Gastrocnemius medialis (tissue), 4 donors: ENCODE results near the gene CCDC78. TPM values are rescaled to one million over a fixed set of nuclear protein-coding genes. Genes with fewer than 3 reads are reported as not detected.
"Not testable (repeated sequence)": the region's sequence is repeated elsewhere in the genome, so short reads cannot be mapped to it uniquely, and the experiment has no call there.

ENCODE experiments used
- ATAC-seq, 2 donors: fragments of 150-250 bp; one replicate each; pipeline ENCODE4 v1.9.1; 2016
- DNase-seq, 2 donors: peaks; one replicate each; pipeline ENCODE4 v3.0.0-alpha.2; 2019
- H3K27ac ChIP-seq, 4 donors: fragments of 200-600 bp; sonication (generic); 1 replicate in 1 of 4; 2 replicates in 3 of 4; pipeline ENCODE4 v1.5.1; 2016 to 2018; ENCODE audit warnings: mild to moderate bottlenecking in 2 of 4, moderate library complexity in 1 of 4
- H3K27me3 ChIP-seq, 3 donors: fragments of 200-600 bp; sonication (generic) in 2 of 3; 1 replicate in 1 of 3; 2 replicates in 2 of 3; pipeline versions ENCODE4 v1.5.1 to v1.6.0; 2016 to 2019; ENCODE audit warnings: mild to moderate bottlenecking in 1 of 3, moderate library complexity in 1 of 3
- H3K36me3 ChIP-seq, 2 donors: fragments of 200-600 bp; sonication (generic) in 1 of 2; one replicate each; pipeline ENCODE4 v1.5.1; 2017 to 2018
- H3K4me1 ChIP-seq, 2 donors: fragments of 200-600 bp; sonication (generic) in 1 of 2; one replicate each; pipeline ENCODE4 v1.5.1; 2016 to 2017; ENCODE audit warnings: mild to moderate bottlenecking in 2 of 2
- H3K4me3 ChIP-seq, 4 donors: fragments of 200-600 bp; sonication (generic) in 3 of 4; 1 replicate in 1 of 4; 2 replicates in 3 of 4; pipeline ENCODE4 v1.5.1; 2016 to 2019; ENCODE audit warnings: mild to moderate bottlenecking in 2 of 4
- H3K9me3 ChIP-seq, 3 donors: fragments of 200-600 bp; sonication (generic) in 2 of 3; 1 replicate in 1 of 3; 2 replicates in 2 of 3; pipeline ENCODE4 v1.5.1; 2016 to 2019
- POLR2A ChIP-seq, 2 donors: fragments of 450-650 bp; IDR thresholded peaks; one replicate each; pipeline ENCODE4 v1.6.1; 2017; ENCODE audit warnings: antibody characterized with exemption in 2 of 2, mild to moderate bottlenecking in 2 of 2, moderate library complexity in 2 of 2
- in situ Hi-C, 4 donors: fragments of 200-750 bp; cut with MboI; loops; one replicate each; pipeline versions ENCODE4 v1.15.0 to v1.8.0; 2017; ENCODE audit warnings: low sequenced_read_pairs in 4 of 4
- intact Hi-C: fragments of 100-400 bp; cut with DNase I; formaldehyde crosslinking; loops from one replicate; pipeline ENCODE4 v1.15.1; 2023; ENCODE audit warnings: low total_unique reads
- total RNA-seq, 4 donors: library from RNA; depleted of rRNA; stranded (reverse); fragments of >200 nt; gene quantifications; one replicate each; pipeline versions ENCODE4 v1.1.0 to v1.2.3, GENCODE V29; 2016
- TF ChIP-seq, protein P1 (sequence below), 5 experiments: fragments of 450-650 bp in 3 of 5; fragments of 200-600 bp in 2 of 5; sonication (generic) in 2 of 5; IDR thresholded peaks in 4 of 5; conservative IDR thresholded peaks in 1 of 5; 1 replicate in 4 of 5; 2 replicates in 1 of 5; pipeline ENCODE4 v1.5.1; 2016 to 2019; ENCODE audit warnings: antibody characterized with exemption in 5 of 5, mild to moderate bottlenecking in 3 of 5, moderate library complexity in 3 of 5

CCDC78 gene
- total RNA-seq, 4 donors from 2014 or later: not detected

DNA sequence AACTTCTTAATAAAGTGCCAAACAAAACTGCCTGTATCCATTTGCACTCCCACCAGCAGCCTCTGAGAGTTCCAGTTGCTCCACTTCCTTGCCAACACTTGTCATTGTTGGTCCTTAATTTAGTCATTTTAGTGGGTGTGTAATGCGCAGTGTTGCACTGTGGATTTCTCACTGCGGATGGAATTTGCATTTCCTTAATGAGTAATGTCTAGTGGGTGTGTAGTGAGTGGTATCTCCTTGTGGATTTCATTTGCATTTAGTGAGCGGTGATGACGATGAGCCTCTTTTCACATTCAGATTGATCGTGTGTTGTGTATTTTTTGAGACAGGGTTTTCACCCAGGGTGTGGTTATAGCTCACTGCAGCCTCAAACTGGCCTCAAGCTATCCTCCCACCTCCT is 30.2 kb upstream of the CCDC78 start:
- DNase-seq: no peak
- intact Hi-C loops (no loop called here), in situ Hi-C loops (no loop called here)
- Histone ChIP-seq H3K4me3 (no peak overlapping the region), H3K9me3 (no peaks in the 10 kb centered on the region), H3K27ac (no peak overlapping the region), H3K4me1 (no peaks in the 10 kb centered on the region), H3K27me3 (peaks cover 12 to 35% (median 15%) of the 10 kb centered on the region in 3 donors), H3K36me3 (no peaks in the 10 kb centered on the region)
- ATAC-seq: no peak
- TF ChIP-seq, protein P1, sequence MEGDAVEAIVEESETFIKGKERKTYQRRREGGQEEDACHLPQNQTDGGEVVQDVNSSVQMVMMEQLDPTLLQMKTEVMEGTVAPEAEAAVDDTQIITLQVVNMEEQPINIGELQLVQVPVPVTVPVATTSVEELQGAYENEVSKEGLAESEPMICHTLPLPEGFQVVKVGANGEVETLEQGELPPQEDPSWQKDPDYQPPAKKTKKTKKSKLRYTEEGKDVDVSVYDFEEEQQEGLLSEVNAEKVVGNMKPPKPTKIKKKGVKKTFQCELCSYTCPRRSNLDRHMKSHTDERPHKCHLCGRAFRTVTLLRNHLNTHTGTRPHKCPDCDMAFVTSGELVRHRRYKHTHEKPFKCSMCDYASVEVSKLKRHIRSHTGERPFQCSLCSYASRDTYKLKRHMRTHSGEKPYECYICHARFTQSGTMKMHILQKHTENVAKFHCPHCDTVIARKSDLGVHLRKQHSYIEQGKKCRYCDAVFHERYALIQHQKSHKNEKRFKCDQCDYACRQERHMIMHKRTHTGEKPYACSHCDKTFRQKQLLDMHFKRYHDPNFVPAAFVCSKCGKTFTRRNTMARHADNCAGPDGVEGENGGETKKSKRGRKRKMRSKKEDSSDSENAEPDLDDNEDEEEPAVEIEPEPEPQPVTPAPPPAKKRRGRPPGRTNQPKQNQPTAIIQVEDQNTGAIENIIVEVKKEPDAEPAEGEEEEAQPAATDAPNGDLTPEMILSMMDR (IDR thresholded peaks at IDR 0.05 in 4 of 5, conservative IDR thresholded peaks at IDR 0.05 in 1 of 5): no peak
- no peak for TF ChIP-seq POLR2A (IDR thresholded peaks at IDR 0.05)

DNA sequence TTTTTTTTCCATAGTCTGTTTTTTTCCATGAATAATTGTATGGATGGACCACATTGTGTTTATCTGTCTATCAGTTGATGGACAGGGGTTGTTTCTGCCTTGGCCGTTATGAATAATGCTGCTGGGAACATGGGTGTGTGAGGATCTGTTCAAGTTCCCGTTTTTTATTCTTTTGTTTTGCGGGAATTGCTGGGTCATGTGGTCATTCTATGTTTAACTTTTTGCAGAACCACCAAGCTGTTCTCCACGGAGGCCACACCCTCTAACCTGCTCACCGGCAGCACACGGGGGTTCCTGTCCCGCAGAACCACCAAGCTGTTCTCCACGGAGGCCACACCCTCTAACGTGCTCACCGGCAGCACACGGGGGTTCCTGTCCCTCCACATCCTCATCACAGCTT is 28.4 kb upstream of the CCDC78 start:
- no peaks in the 10 kb centered on the region for H3K36me3 ChIP-seq
- in situ Hi-C loops: no loop called here
- intact Hi-C loops: no loop called here
- no peak for ATAC-seq
- no peak overlapping the region for H3K27ac ChIP-seq
- TF ChIP-seq POLR2A (IDR thresholded peaks at IDR 0.05): no peak
- TF ChIP-seq, protein P1 (IDR thresholded peaks at IDR 0.05 in 4 of 5, conservative IDR thresholded peaks at IDR 0.05 in 1 of 5): no peak
- DNase-seq: no peak
- peaks cover 12 to 36% (median 15%) of the 10 kb centered on the region in 3 donors for H3K27me3 ChIP-seq
- H3K9me3 ChIP-seq: no peaks in the 10 kb centered on the region
- no peak overlapping the region for H3K4me3 ChIP-seq
- no peaks in the 10 kb centered on the region for H3K4me1 ChIP-seq

DNA sequence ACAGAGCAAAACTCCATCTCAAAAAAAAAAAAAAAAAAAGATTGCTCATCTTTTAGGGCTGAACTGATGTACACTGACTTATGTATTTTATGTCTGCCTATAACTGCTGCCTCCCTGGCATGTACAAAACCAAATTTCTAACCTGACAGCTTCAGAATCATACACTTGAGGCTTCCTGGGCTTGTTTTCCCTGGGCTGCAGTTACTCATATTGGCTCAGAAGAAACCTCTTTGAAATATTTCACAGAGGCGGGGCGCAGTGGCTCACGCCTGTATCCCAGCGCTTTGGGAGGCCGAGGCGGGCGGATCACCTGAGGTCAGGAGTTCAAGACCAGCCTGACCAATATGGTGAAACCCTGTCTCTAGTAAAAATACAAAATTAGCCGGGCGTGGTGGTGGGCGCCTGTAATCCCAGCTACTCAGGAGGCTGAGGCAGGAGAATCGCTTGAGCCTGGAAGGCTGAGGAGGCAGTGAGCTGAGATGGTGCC is 27.9 kb upstream of the CCDC78 start:
- H3K9me3 ChIP-seq, H3K4me1 ChIP-seq, H3K4me3 ChIP-seq, DNase-seq, intact Hi-C loops, H3K27ac ChIP-seq, in situ Hi-C loops, H3K36me3 ChIP-seq, ATAC-seq: not testable (repeated sequence)
- peaks cover 12 to 36% (median 15%) of the 10 kb centered on the region in 3 donors for H3K27me3 ChIP-seq

DNA sequence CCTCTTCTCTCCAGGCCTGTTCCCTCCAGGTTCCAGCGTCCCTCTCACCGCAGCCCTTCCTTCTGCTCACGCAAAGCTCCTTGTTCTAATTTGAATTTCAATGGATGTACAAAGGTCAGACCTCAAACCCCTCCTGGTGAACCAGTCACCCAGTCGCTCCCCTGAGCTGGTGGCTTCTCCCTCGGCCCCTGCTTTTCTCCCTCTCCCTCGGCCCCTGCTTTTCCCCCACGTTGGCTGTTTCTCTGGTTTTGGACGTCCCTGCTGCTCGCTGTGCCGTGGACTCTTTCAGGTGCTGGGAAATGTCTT is 25.7 kb upstream of the CCDC78 start:
- no peak overlapping the region for H3K4me3 ChIP-seq
- DNase-seq (no peak), ATAC-seq (no peak)
- in situ Hi-C loops: no loop called here
- no peaks in the 10 kb centered on the region for H3K4me1 ChIP-seq
- H3K27me3 ChIP-seq: peaks cover 12 to 36% (median 15%) of the 10 kb centered on the region in 3 donors
- TF ChIP-seq POLR2A (IDR thresholded peaks at IDR 0.05): no peak
- TF ChIP-seq, protein P1 (IDR thresholded peaks at IDR 0.05 in 4 of 5, conservative IDR thresholded peaks at IDR 0.05 in 1 of 5): no peak
- H3K9me3 ChIP-seq: no peaks in the 10 kb centered on the region
- H3K27ac ChIP-seq: no peak overlapping the region
- no peaks in the 10 kb centered on the region for H3K36me3 ChIP-seq
- intact Hi-C loops: no loop called here

DNA sequence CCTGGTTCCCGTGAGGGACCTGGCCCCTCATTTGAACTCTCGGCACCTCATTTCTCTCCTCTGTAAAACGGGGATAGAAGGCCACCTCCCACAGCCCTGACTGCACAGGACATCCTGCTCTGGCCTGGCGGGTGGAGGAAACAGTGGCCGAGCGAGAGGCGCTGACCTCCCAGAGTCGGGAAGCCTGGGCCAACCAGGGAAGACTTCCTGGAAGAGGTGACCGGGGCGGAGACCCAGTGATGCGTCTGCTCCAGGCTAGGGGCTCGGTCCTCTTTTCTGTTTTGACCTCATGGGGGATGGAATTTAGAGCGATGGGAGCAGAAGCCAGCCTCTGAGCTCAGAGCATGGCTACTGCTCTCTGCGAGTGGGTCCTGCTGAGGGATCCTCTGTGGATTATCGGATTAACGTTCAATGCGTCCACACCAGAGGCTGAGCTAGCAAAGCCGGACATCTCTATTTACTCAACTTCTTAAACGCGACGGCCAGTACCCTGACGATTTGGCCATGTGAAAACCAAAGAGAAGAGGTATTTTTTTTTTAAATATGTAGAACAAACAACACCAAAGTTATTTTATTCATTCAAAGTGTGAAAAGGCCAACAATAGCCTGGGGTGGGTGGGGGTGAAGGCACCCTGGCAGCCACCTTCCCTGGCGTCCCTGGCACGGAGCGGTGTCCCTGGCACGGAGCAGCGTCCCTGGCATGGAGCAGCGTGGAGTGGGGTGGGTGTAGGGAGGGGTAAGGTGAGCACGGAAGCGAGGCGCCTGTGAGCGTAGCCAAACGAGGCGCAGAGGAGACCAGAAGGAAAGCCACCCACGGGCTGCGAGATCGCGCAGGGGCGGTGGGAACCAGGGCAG is 25.1 kb upstream of the CCDC78 start:
- intact Hi-C loops: no loop called here
- in situ Hi-C loops: no loop called here

More for the DNA sequence above, 25.1 kb upstream of the CCDC78 start:
- H3K27me3 ChIP-seq: peaks cover 12 to 36% (median 15%) of the 10 kb centered on the region in 3 donors
- no peak for DNase-seq
- H3K27ac ChIP-seq: no peak overlapping the region
- no peak overlapping the region for H3K4me3 ChIP-seq
- TF ChIP-seq POLR2A (IDR thresholded peaks at IDR 0.05): no peak
- TF ChIP-seq, protein P1 (IDR thresholded peaks at IDR 0.05 in 4 of 5, conservative IDR thresholded peaks at IDR 0.05 in 1 of 5): no peak
- ATAC-seq: no peak
- H3K36me3 ChIP-seq: no peaks in the 10 kb centered on the region
- H3K4me1 ChIP-seq: no peaks in the 10 kb centered on the region
- H3K9me3 ChIP-seq: no peaks in the 10 kb centered on the region
